Subcutaneous adipose tissue (tissue), 4 donors: ENCODE results near the gene IFT172. TPM values are rescaled to one million over a fixed set of nuclear protein-coding genes. Genes with fewer than 3 reads are reported as not detected.

Source experiments
- CTCF ChIP-seq: fragments of 450-650 bp; IDR thresholded peaks from one replicate; pipeline ENCODE4 v1.5.1; 2016; ENCODE audit warnings: low read depth, mild to moderate bottlenecking, control low read depth, antibody characterized with exemption, moderate library complexity
- total RNA-seq, 4 donors: library from RNA; depleted of rRNA; stranded (reverse); fragments of >200 nt; gene quantifications; one replicate each; pipeline ENCODE4 v1.1.0, GENCODE V29; 2016

IFT172 gene
- total RNA-seq, 4 donors from 2014 or later, result 21.8 to 33.5 (median 25.5) TPM

- no peak for TF ChIP-seq CTCF
Measured at GRCh38 chr2:27421660-27422250, 67.8 kb downstream of the IFT172 start.

- TF ChIP-seq CTCF, result no peak
Measured at GRCh38 chr2:27420996-27421395, 68.5 kb downstream of the IFT172 start.

GRCh38 chr2:27416151-27416550, 73.4 kb downstream of the IFT172 start:
- no peak for TF ChIP-seq CTCF

- no peak for TF ChIP-seq CTCF
Measured at GRCh38 chr2:27412419-27413152, 77.0 kb downstream of the IFT172 start.

GRCh38 chr2:27409321-27410073, 80.0 kb downstream of the IFT172 start, which contains the start of gene PPM1G:
Gene PPM1G, minus strand, starts transcription at chr2:27409591. Its CDS starts 169 bp downstream, at chr2:27409422.
- no peak for TF ChIP-seq CTCF

- no peak for TF ChIP-seq CTCF
Measured at GRCh38 chr2:27408601-27409320, 80.8 kb downstream of the IFT172 start.
